SK-N-SH (cell line): Measurements from ENCODE around the gene CLRN3. TPM values are rescaled to one million over a fixed set of nuclear protein-coding genes. Genes with fewer than 3 reads are reported as not detected.
A peak's percentile ranks its signal among the peaks of the same experiment; 100 is the strongest.

Source experiments
- CTCF ChIA-PET: fragments of 300-600, 350-600 bp; formaldehyde crosslinking; extraction: SDS; loops from one replicate; lab custom pipeline; 2021; lab: Yijun Ruan, JAX
- POLR2A ChIA-PET: fragments of 350-600 bp; sonication (Branson Sonifier 250); formaldehyde crosslinking; extraction: SDS; loops from one replicate; lab custom pipeline; 2020; ENCODE audit warnings: antibody characterized with exemption, inconsistent platforms; lab: Yijun Ruan, JAX
- DNase-seq: peaks from one replicate; pipeline ENCODE4 v3.0.0; 2012
- H2AFZ ChIP-seq: fragments of 200-600 bp; sonication (generic); 2 replicates; pipeline ENCODE4 v1.8.1; 2016; ENCODE audit warnings: antibody characterized with exemption, mild to moderate bottlenecking, low read depth
- H3F3A ChIP-seq: fragments of 200-600 bp; sonication (generic); replicated peaks from 2 replicates; pipeline ENCODE3; 2016; ENCODE audit warnings: antibody characterized with exemption, mild to moderate bottlenecking; ENCODE audit not compliant: insufficient read depth
- H3K27ac ChIP-seq, 2 experiments: fragments of 200-500 bp in 1 of 2; fragments of 200-600 bp in 1 of 2; sonication (Bioruptor generic) in 1 of 2; sonication (generic), shearing (Covaris generic) in 1 of 2; 2 replicates each; pipeline versions ENCODE4 v1.5.1 to v1.6.1; 2014 to 2016; ENCODE audit warnings: low read depth in 2 of 2, inconsistent platforms in 1 of 2, low read length in 1 of 2, mild to moderate bottlenecking in 1 of 2, mixed read lengths in 1 of 2
- H3K27me3 ChIP-seq: fragments of 200-600 bp; sonication (generic), shearing (Covaris generic); 2 replicates; pipeline ENCODE4 v1.6.1; 2016; ENCODE audit warnings: mixed run types; ENCODE audit not compliant: insufficient read depth
- H3K36me3 ChIP-seq, 2 experiments: fragments of 200-500 bp in 1 of 2; fragments of 200-600 bp in 1 of 2; sonication (Bioruptor generic) in 1 of 2; sonication (generic) in 1 of 2; replicated peaks in 1 of 2; 2 replicates each; pipeline versions ENCODE3 to v1.5.1; 2014 to 2016; ENCODE audit warnings: low read length in 1 of 2, mild to moderate bottlenecking in 1 of 2; ENCODE audit not compliant: insufficient read depth in 2 of 2, control insufficient read depth in 1 of 2
- H3K4me1 ChIP-seq, 2 experiments: fragments of 200-500 bp in 1 of 2; fragments of 200-600 bp in 1 of 2; sonication (Bioruptor generic) in 1 of 2; sonication (generic), shearing (Covaris generic) in 1 of 2; 2 replicates each; pipeline versions ENCODE4 v1.5.1 to v1.6.1; 2014 to 2016; ENCODE audit warnings: low read depth in 1 of 2, low read length in 1 of 2, mixed run types in 1 of 2; ENCODE audit not compliant: insufficient read depth in 2 of 2, control insufficient read depth in 1 of 2
- H3K4me2 ChIP-seq: fragments of 200-600 bp; sonication (generic), shearing (Covaris generic); 2 replicates; pipeline ENCODE4 v1.6.1; 2017; ENCODE audit warnings: mixed run types
- H3K4me3 ChIP-seq, 2 experiments: fragments of 200-500 bp in 1 of 2; fragments of 200-600 bp in 1 of 2; sonication (Bioruptor generic) in 1 of 2; sonication (generic), shearing (Covaris generic) in 1 of 2; 2 replicates each; pipeline versions ENCODE4 v1.5.1 to v1.8.1; 2014 to 2016; ENCODE audit warnings: low read depth in 2 of 2, inconsistent platforms in 1 of 2, low read length in 1 of 2, mild to moderate bottlenecking in 1 of 2, mixed read lengths in 1 of 2, moderate library complexity in 1 of 2
- H3K79me2 ChIP-seq: fragments of 200-600 bp; sonication (generic); 2 replicates; pipeline ENCODE4 v1.8.1; 2017; ENCODE audit warnings: mild to moderate bottlenecking; ENCODE audit not compliant: insufficient read depth
- H3K9ac ChIP-seq: fragments of 200-600 bp; sonication (generic); 2 replicates; pipeline ENCODE4 v1.6.1; 2017; ENCODE audit warnings: mixed run types
- H3K9me2 ChIP-seq: fragments of 200-600 bp; sonication (generic); 2 replicates; pipeline ENCODE4 v1.6.1; 2017; ENCODE audit warnings: mixed run types
- H3K9me3 ChIP-seq: fragments of 200-600 bp; sonication (generic); 2 replicates; pipeline ENCODE4 v1.6.1; 2017; ENCODE audit warnings: mixed run types, mild to moderate bottlenecking, moderate library complexity
- H4K20me1 ChIP-seq: fragments of 200-600 bp; sonication (generic); 2 replicates; pipeline ENCODE4 v1.6.1; 2017; ENCODE audit warnings: mild to moderate bottlenecking, mixed run types; ENCODE audit not compliant: insufficient read depth
- CHD2 ChIP-seq: fragments of 150-350 bp; IDR thresholded peaks from 2 replicates; pipeline ENCODE4 v1.6.1; 2018; ENCODE audit warnings: low read length; ENCODE audit not compliant: partially characterized antibody
- CTCF ChIP-seq: fragments of 200-600 bp; sonication (generic); IDR thresholded peaks from 2 replicates; pipeline ENCODE4 v1.6.1; 2017; ENCODE audit warnings: antibody characterized with exemption, mild to moderate bottlenecking, moderate library complexity
- EP300 ChIP-seq, 2 experiments: IDR thresholded peaks; 2 replicates each; pipeline versions ENCODE4 v1.4.0 to v1.6.1; 2012; ENCODE audit warnings: borderline replicate concordance in 1 of 2, low read depth in 1 of 2, low read length in 1 of 2
- EZH2phosphoT487 ChIP-seq: fragments of 200-600 bp; sonication (generic); IDR thresholded peaks from 2 replicates; pipeline ENCODE4 v1.6.1; 2017; ENCODE audit warnings: low read depth, mixed run types, mild to moderate bottlenecking, antibody characterized with exemption, moderate library complexity, borderline replicate concordance
- FOSL2 ChIP-seq: IDR thresholded peaks from 2 replicates; pipeline ENCODE4 v1.4.0; 2012; ENCODE audit warnings: low read depth, mild to moderate bottlenecking, moderate library complexity, borderline replicate concordance
- GATA2 ChIP-seq: sonication (generic); formaldehyde crosslinking; IDR thresholded peaks from 2 replicates; pipeline ENCODE4 v1.5.0; 2020; ENCODE audit warnings: mild to moderate bottlenecking, missing genetic modification reagents
- RCOR1 ChIP-seq: fragments of 150-350 bp; IDR thresholded peaks from 2 replicates; pipeline ENCODE4 v1.6.1; 2017; ENCODE audit warnings: antibody characterized with exemption, low read length
- RFX5 ChIP-seq: IDR thresholded peaks from 2 replicates; pipeline ENCODE4 v1.6.1; 2012; ENCODE audit warnings: mild to moderate bottlenecking, improper control_type of control experiment, low read length
- RXRA ChIP-seq: IDR thresholded peaks from 2 replicates; pipeline ENCODE4 v1.4.0; 2012; ENCODE audit warnings: low read depth, mild to moderate bottlenecking, borderline replicate concordance
- TCF12 ChIP-seq: IDR thresholded peaks from 2 replicates; pipeline ENCODE4 v1.4.0; 2012
- TEAD4 ChIP-seq: IDR thresholded peaks from 2 replicates; pipeline ENCODE4 v1.4.0; 2012; ENCODE audit warnings: mild to moderate bottlenecking, borderline replicate concordance; ENCODE audit not compliant: insufficient read depth
- WGBS: methylation state at CpG from one replicate; pipeline ENCODE4 v1.1.6; 2017; ENCODE audit warnings: low lambda C conversion rate; 5-methylcytosine and 5-hydroxymethylcytosine counted together
- polyA plus RNA-seq, 3 experiments: library from polyadenylated mRNA; depleted of rRNA; stranded (reverse); fragments of >200 nt; gene quantifications; 2 replicates each; pipeline ENCODE4 v1.2.3, GENCODE V29; 2012
- TF ChIP-seq, protein P1 (sequence below): fragments of 150-350 bp; IDR thresholded peaks from 2 replicates; pipeline ENCODE4 v1.6.1; 2016; ENCODE audit warnings: mild to moderate bottlenecking, low read depth, low read length

Gene CLRN3
- polyA plus RNA-seq, 1 of the 3 experiments (the other 2 are of a cell fraction), result 0.25 TPM

DNA sequence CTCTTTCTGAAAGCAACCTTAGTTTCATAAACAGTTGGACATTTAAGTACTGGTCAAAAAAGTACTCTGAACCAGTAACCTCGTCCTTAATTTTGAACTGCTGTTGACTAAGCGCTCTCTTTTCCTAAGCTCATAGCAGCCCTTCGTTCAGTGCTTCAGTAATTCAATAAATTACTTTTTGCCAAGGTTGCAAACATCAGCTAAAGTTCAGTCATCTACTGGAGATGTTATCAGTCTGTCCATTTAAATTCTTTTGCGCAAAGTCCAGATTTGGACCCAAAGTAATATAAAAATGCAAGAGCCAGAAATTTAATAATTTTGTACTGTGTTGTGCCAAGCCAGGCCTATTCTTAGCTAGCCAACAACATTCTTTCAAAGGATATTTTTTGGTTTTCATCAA lies 22.6 kb upstream of the CLRN3 start (continued):
- no peak for TF ChIP-seq CTCF
- peak; percentile 10; the same call in 1 of the 2 replicates for TF ChIP-seq FOSL2
- TF ChIP-seq EZH2phosphoT487, result no peak
- TF ChIP-seq, all 33 proteins: peak for 9

DNA sequence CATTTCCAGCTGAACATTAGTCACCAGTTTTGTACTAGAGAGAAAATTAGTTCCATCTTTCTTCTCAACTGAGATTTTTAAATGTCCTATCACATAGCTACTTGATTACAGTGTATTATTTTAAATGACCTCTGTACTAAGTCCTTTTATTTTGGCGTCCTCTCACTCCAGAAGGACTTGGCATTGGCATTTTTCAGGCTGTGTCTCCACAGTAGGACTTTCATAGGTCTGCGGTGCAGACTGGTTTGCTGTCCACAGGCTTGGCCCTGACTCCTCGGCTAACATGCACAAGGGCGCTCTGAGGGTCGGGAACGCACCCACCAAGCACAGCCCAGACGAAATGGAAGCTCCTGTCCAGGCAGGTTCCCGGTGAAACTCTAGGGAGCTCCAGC lies 20.6 kb upstream of the CLRN3 start:
- Histone ChIP-seq H3K9ac (no peak overlapping the region), H3K4me1 (peaks cover 0 to 11% of the 10 kb centered on the region in 2 experiments; a peak in 2 of 4 replicates), H2AFZ (no peak overlapping the region), H3F3A (peaks cover 4% of the 10 kb centered on the region), H3K9me3 (no peaks in the 10 kb centered on the region), H3K79me2 (no peaks in the 10 kb centered on the region; the same call in 1 of the 2 replicates), H3K4me2 (no peak overlapping the region), H3K36me3 (no peaks in the 10 kb centered on the region), H3K4me3 (no peak overlapping the region), H3K9me2 (no peaks in the 10 kb centered on the region), H3K27ac (peak overlapping the region in 1 of 2 experiments; percentile 28; a peak in 2 of 4 replicates), H4K20me1 (no peaks in the 10 kb centered on the region), H3K27me3 (no peaks in the 10 kb centered on the region)
- TF ChIP-seq, protein P1, sequence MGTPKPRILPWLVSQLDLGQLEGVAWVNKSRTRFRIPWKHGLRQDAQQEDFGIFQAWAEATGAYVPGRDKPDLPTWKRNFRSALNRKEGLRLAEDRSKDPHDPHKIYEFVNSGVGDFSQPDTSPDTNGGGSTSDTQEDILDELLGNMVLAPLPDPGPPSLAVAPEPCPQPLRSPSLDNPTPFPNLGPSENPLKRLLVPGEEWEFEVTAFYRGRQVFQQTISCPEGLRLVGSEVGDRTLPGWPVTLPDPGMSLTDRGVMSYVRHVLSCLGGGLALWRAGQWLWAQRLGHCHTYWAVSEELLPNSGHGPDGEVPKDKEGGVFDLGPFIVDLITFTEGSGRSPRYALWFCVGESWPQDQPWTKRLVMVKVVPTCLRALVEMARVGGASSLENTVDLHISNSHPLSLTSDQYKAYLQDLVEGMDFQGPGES, result no peak
- TF ChIP-seq CHD2, result no peak
- no peak for TF ChIP-seq RXRA
- no peak for TF ChIP-seq TCF12
- TF ChIP-seq TEAD4, result no peak
- TF ChIP-seq RFX5, result no peak
- no peak for TF ChIP-seq GATA2
- no peak for TF ChIP-seq EP300 (IDR thresholded peaks at IDR 0.05; ENCODE audit: borderline replicate concordance in 1 of 2, low read depth in 1 of 2, low read length in 1 of 2)
- no peak for TF ChIP-seq RCOR1
- no peak for DNase-seq
- POLR2A ChIA-PET, result no interaction called here
- CTCF ChIA-PET, result interaction anchor here (0.7 to 13.6 kb wide), 4 partner anchors 8 to 261 kb away, joined by 3 to 389 read pairs (median 4); no protein-coding TSS in a partner anchor
- WGBS, result 93% methylated on average over 6 of the region's 8 CpGs
